Measurements from ENCODE around the gene MBNL1.

GRCh38 chr3:152377184-152377570 is 108.4 kb downstream of the MBNL1 start:
- TF ChIP-seq, protein P1, sequence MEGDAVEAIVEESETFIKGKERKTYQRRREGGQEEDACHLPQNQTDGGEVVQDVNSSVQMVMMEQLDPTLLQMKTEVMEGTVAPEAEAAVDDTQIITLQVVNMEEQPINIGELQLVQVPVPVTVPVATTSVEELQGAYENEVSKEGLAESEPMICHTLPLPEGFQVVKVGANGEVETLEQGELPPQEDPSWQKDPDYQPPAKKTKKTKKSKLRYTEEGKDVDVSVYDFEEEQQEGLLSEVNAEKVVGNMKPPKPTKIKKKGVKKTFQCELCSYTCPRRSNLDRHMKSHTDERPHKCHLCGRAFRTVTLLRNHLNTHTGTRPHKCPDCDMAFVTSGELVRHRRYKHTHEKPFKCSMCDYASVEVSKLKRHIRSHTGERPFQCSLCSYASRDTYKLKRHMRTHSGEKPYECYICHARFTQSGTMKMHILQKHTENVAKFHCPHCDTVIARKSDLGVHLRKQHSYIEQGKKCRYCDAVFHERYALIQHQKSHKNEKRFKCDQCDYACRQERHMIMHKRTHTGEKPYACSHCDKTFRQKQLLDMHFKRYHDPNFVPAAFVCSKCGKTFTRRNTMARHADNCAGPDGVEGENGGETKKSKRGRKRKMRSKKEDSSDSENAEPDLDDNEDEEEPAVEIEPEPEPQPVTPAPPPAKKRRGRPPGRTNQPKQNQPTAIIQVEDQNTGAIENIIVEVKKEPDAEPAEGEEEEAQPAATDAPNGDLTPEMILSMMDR (IDR thresholded peaks at IDR 0.05; ENCODE audit: low read length): no peak
- TF ChIP-seq EZH2 (optimal IDR thresholded peaks at IDR 0.05; ENCODE audit: low read depth, low read length): no peak
